Measurements from ENCODE around the gene FAM174C.

FAM174C gene

DNA sequence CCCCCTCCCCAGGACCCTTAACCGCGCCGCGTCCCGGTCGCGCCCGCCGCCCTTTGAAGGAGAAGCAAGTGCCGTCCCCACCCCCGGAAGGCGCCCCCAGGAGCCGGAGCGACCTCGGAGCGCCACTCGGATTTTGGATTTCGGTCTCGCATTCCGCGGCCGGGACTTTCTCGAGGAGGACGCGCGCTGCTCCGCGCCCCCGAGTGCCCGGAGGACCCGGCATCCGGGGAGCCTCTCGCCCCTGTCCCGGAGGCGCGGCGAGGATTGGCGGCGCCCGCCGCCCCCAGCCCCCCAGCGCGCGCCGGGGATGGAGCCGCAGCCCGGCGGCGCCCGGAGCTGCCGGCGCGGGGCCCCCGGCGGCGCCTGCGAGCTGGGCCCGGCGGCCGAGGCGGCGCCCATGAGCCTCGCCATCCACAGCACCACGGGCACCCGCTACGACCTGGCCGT, 25.3 kb upstream of the FAM174C start:
- DNase-seq (ENCODE audit: low read depth in 2 of 2, low spot score in 1 of 2): no peak

DNA sequence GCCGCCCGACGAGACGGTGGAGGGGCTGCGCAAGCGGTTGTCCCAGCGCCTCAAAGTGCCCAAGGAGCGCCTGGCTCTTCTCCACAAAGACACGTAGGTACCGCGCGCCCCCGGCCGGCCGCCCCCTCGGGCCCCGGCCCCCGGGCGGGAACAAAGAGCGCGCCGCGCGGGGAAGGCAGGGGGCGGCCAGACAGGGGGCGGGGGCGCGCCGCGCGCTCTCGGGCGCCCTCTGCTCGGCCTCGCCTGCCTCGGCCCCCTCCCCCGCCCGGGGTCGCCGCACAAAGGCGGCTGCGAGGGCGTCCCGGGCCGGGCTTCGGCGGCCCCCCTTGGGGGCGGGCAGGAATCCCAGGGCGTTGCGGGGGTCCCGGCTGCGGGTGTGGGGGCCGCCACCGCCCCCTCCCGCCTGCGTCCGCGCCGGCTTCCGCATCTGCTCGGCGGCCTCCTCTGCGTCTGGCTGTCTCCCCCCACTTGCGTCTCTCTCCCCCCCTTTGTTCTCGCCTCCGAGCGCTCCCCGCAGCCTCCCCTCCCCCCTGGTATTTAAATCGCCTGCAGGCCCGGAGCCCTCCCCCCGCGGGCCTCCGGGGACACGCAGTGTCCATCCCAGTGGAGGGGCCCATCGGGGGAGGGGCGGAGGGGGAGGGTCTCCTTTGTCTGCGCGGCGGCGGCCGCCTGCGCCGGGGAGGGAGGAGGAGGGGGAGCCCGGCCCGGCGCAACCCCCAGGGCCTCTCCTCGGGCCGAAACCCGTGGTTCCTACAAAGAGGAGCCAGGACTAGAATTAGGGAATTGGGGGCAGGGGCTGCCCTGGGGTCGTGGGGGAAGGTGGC, 24.7 kb upstream of the FAM174C start:
- DNase-seq (ENCODE audit: low read depth in 2 of 2, low spot score in 1 of 2): no peak

DNA sequence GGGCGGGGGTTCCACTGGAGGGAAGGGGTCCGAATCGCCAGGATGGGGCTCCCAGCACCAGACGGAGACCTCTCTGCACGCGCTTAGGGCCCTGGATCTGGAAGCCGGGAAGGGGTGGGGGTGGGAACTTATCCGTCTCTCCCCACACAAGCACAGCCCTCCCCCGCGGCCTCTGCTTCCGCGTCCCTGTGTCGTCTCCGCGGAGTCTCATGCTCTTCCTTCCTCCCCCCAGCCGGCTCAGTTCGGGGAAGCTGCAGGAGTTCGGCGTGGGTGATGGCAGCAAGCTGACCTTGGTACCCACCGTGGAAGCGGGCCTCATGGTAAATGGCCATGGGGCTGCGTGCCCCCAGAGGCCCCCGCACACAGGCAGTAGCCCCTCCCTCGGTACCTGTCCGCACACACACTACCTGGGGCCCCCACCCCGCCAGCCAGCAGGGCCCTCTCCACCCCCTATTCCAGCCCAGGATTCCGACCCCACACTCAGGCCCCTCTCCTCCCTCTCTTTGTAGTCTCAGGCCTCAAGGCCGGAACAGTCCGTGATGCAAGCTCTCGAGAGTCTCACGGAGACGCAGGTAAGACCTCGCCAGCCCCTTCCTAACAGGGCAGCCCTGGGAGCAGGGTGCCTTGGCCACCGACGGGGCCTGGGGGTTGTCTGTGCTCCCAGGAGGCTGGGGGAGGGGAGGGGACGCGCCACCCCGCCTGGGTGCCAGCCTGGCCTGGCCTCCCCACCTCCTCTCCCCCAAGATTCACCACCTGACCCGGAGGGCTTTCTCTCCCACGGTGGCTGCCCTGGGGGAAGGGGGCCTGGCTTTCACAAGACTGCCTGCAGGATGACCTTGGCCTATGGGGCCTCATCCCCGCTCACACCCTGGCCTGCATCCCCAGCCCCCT, 23.8 kb upstream of the FAM174C start:
- no peak for DNase-seq (ENCODE audit: low read depth in 2 of 2, low spot score in 1 of 2)

DNA sequence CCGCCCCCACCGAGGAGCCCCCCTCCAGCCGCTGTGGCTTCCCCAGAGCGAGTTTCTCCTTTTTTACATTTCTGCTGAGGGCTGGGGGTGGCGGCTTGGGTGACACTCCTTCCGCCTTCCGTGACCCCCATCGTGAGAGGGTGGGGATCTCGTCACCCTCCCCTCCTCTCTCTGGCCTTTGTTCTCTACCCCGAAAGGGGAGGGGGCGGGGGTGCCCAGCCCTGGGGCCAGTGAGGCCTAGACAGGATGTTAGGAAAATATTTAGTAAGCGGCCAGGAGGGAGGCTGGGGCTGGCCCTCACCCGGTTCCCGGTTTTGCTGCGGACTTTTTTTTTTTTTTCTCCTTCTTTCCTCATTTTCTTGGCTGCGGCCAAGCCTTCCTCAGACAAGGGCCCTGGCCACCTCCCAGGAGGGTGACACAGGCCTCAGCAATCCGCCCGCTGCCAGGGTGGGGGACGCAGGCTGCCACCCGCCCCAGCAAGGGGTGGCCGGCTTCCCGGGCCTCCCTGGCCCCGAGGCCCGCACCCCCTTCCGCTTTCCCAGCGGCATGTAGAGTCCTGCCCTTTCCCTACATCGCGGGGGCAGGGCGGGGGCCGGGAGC, 23.0 kb upstream of the FAM174C start:
- no peak for DNase-seq (ENCODE audit: low read depth in 2 of 2, low spot score in 1 of 2)

DNA sequence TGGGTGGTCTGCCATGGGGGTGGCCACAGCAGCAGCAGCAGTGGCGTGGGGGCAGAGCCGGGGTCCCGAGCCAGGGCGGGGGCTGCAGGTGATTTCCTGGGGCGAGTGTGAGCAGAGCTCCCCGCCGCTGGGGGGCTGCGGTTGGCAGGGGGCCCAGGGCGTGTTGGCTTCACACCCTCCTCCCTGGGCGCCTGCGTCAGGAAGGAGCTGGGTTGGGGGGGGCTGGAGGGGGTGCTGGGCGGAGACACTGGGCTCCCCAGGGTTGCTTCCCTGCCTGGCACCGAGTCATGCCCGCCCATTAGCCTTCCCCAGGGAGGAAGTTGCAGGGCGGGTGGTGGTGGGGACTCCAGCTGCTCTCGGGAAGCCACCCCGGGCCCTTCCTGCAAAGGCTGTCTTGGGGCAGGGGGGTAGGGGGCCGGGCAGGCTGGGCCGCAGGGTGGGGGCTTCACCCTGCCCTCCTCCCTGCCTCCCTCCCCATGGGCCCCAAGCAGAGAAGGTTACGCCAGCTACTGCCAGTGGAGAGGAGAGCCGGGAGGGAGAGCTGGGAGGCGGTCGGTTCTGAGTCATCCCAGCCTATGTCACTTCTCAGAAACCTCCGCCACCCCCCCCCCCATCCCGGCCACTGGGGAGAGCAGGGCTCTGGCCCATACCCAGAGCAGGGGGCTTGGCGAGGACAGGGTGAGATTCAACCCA, 22.4 kb upstream of the FAM174C start:
- no peak for DNase-seq (ENCODE audit: low read depth in 2 of 2, low spot score in 1 of 2)

DNA sequence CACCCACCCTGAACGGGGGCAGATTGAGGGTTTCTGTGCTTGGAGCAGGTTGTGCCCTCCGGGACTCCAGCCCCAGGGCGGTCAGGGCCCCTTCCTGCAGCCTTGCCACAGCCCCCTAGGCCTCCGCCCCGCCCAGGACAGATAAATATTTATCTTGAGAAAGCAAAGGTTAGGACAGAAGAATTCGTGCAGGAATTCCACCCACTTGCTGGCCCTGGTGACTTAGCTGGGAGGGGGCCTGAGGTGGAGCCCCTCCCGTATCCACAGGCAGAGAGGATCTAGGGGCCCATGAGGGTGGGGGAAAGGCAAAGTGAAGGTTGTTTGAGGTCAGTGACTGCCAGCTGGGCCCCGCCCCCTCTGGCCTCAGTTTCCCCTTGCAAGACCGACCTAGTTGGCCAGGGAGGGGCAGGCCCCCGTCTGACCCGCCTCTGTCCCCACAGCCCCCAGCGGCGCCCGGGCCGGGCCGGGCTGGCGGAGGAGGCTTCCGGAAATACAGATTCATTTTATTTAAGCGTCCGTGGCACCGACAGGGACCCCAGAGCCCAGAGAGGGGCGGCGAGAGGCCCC, 21.7 kb upstream of the FAM174C start:
- DNase-seq (ENCODE audit: low read depth in 2 of 2, low spot score in 1 of 2): no peak

DNA sequence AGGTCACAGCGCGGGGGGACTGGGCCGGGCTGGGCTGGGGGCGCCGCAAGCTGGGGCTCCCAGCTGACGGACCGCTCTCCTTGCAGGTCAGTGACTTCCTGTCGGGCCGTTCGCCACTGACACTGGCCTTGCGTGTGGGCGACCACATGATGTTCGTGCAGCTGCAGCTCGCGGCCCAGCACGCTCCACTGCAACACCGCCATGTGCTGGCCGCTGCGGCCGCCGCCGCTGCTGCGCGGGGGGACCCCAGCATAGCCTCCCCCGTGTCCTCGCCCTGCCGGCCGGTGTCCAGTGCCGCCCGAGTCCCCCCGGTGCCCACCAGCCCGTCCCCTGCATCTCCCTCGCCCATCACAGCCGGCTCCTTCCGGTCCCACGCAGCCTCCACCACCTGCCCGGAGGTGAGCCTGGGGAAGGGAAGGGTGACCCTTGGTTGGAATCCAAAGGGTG, 21.2 kb upstream of the FAM174C start:
- DNase-seq (ENCODE audit: low read depth in 2 of 2, low spot score in 1 of 2): no peak

DNA sequence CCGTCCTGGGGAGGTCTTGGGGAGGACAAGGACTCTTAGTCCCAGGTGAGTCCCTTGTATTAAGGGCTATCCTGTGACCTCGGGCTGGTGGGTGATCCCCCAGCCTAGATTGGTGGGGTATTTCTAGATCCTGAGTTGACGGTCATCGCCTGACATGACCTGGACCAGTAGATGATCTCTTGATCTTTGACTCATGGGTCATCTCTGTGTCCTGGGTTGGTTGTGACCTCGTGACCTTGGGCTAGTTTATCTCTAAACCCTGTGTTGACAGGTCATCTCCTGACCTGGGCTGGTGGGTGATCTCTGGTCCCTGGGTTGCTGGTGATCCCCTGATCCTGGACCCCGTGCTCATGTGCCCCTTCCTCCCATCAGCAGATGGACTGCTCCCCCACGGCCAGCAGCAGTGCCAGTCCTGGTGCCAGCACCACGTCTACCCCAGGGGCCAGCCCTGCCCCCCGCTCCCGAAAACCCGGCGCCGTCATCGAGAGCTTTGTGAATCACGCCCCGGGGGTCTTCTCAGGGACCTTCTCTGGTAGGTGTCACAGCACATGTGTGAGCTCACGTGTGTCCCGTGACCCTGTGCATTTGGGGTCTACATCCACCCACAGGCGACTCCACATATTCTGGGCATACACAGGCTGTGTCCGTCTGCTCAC, 20.7 kb upstream of the FAM174C start:
- DNase-seq (ENCODE audit: low read depth in 2 of 2, low spot score in 1 of 2): no peak

DNA sequence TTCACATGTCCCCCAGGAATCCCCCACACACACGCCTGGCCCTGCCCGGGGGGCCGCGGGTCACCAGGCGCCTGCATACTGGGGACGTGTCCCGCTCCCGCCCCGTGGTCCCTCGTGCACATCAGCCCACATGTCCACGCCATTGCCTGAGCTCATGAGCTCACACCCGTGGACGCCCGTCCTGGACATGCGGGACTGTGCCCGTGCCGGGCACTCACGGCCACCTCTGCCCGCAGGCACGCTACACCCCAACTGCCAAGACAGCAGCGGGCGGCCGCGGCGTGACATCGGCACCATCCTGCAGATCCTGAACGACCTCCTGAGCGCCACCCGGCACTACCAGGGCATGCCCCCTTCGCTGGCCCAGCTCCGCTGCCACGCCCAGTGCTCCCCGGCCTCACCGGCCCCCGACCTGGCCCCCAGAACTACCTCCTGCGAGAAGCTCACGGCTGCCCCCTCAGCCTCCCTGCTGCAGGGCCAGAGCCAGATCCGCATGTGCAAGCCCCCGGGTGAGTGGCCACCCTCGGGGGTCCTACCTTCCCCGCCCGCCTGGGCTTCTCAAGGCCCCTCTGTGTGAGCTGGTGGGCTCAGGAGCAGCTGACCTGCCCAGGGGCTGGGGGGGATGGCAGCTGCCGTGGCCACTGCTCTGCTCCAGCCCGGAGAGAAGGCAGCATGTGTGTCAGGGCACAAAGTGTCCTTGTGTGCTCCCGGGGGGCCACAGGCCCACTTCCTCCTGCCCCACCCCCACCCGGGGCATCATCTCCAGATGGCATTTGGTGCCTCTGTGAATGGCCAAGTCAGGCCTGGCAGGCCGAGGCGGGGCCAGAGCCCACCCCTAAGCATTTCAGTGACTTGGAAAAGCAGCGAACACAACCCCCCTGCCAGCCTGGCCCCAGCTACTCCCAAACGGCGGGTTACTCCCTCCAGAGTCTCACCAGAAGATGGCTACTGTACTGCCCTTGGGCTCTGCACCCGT, 19.9 kb upstream of the FAM174C start:
- no peak for DNase-seq (ENCODE audit: low read depth in 2 of 2, low spot score in 1 of 2)

DNA sequence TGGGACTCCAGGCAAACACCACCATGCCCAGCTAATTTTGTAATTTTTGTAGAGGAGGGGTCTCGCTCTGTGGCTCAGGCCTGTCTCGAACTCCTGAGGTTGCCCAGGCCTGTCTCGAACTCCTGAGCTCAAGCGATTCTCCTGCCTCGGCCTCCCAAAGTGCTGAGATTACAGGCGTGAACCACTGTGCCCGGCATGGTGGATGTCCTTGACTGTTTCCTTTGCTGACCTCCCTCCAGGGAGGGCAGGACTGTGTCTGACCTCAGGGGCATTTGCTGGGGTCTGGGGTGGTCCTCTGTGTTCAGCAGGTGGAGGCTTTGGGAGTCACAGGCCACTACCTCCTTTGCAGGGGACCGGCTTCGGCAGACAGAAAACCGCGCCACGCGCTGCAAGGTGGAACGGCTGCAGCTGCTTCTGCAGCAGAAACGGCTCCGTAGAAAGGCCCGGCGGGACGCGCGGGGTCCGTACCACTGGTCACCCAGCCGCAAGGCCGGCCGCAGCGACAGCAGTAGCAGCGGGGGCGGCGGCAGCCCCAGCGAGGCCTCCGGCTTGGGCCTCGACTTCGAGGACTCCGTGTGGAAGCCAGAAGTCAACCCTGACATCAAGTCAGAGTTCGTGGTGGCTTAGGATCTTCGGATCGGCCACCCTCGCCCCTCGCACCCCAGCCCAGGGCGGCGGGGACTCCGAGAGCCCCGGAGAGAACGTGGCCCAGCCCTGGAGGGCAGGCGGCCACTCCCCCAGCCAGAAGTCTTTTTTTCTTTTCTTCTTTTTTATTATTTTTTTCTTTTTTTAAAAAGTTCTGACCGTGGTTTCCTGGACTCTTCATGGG, 18.5 kb upstream of the FAM174C start:
- no peak for DNase-seq (ENCODE audit: low read depth in 2 of 2, low spot score in 1 of 2)

DNA sequence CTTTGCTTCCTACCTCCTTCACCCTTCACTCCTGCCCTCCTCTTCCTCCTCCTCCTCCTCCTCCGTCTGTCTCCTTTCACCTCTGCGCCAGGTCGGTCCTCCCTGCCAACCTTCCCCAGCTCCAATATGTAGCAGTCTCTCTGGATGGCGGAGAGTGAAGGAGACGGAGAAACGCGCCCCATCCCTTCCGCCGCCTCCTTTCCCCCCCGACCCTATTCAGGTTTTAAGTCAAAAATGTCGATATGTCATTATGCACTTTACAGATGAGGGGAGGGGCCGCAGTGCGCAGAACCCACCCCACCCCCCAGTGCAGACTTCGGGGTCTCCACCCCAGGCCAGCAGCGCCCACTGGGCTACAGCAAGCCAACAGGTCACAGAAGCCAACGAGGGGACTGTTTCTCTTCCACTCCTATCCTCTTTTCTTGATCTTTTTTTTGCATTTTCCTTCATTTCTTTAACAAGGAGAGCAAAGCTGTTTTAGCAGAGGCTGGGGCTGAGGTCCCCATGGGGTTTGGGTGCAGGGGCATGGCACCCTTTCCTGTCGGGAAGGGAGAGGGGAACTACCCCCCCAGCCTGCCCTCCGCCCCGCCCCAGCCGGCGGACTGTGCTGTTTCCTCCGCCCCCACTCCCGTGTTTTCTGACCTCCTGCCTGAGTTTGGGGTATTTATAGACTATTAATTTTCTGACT, 17.7 kb upstream of the FAM174C start:
- no peak for DNase-seq (ENCODE audit: low read depth in 2 of 2, low spot score in 1 of 2)

DNA sequence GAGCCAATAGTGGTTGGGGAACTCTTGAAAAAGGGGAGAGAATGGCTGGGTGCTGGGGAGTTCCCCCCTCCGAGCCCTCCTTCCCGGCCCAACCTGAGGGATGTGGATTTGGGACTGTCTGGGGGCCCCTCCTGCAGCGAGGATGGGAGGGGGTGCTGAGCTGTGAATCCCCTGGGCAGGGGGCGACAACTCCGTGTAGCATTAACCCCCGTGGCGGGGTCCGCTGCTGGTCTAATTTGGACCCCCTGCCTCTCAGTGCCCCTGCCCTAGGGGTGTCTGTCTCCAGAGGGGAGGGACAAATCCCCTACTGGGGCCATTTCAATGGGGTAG, 17.2 kb upstream of the FAM174C start:
- DNase-seq (ENCODE audit: low read depth in 2 of 2, low spot score in 1 of 2): no peak

DNA sequence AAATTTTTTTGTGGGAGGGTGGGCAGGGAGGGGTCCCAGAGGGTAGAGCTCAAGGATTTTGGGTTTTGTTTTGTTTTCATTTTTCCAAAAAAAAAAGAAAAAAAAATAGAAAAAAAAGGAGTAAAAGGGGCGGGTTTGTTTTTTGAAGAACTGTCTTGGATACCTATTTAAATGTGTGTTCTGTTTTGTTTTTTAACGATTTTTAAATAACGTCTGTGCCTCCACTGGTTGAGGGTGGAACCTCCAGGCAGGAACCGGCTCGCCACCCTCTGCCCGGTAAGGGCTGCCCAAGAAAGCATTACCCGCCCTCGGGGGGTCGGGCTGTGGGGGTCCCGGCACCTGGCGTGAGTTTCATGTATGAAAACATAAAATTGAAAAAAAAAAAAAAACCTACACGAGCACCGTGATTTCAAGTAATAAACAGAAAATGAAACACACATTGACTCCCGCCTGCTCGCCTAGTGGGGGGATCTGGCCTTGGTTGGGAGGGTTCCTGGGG, 16.6 kb upstream of the FAM174C start:
- no peak for DNase-seq (ENCODE audit: low read depth in 2 of 2, low spot score in 1 of 2)

DNA sequence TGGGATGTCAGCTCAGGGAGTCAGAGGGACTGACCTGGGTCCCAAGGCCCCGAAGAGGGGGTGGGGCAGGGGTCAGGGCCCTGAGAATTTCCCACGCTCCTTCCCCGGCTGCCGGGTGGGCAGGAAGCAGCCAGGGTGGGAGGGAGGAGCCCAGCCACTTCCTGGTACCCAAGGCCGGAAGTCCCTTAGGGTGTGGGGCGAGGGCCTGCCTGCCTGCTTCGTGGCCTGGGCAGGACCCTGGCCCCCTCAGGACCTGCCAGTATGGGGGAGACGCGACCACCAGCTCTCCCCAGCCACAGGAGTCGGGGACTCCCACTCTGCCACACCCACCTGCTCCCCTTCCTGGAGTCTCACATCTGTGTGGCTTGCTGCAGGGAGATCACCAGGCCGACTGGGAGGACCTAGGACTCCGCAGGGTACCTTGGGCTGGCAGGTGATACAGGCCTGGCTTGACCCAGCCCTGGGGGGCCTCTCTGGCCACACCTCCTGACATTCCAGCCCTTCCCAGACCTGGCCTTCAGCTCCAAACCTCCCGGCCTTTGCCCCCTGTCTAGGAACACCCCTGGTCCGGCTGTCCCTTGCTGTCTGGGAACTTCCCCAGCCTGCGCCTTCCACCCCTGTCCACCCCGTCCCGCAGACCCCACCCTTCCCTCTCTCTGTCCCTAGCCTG, 16.0 kb upstream of the FAM174C start:
- DNase-seq (ENCODE audit: low read depth in 2 of 2, low spot score in 1 of 2): peak in 1 of 2 donors; percentile 51

DNA sequence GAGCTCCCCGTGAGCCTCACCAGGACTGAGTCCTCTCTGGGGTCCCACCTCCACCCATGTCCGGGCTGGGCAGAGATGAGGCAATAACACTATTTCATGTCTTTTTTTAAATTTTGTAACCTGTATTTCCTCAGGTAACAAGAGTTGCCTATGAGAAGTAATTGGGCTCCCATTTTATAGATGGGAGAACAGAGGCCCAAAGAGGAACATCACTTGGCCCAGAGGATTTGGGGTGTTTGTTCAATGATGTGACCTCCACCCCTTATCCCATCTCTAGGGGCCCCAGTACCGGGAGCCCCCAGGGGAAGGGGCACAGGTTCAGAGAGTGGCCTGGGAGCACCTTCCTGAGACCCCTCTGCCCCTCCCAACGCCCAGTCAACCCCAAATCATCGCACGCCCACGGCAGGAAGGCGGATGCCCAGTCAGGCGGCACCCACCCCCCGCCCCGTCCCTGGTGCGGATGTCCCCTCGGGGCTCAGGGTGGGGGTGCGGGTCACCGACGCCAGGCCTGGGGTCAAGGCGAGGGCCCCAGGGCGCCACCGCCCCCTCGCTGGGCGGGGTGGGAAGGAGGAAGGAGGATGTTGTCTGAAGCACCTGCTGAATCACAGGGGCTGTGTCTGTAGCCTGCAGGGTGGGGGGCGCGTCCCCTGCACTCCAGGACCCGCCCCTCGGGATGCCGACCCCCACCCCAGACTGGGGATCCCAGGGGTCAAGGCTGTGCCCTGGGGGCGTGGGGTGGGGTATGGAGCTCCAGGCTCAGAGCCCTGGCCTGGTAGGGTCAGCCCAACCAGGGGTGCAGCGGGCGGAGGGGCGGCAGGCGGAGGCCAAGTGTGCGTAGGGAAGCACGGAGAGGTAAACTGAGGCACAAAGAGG, 15.2 kb upstream of the FAM174C start:
- DNase-seq (ENCODE audit: low read depth in 2 of 2, low spot score in 1 of 2): no peak

All from stimulated activated CD8-positive, alpha-beta memory T cell treated with anti-CD3 and anti-CD28 coated beads, Interleukin-4, amount 100 ng/mL, for 1 hour (primary cell).